Stromal cell of bone marrow (primary cell): Measurements from ENCODE around the gene STON2.
A peak's percentile ranks its signal among the peaks of the same experiment; 100 is the strongest.

Source experiments
- DNase-seq: peaks from one replicate; pipeline ENCODE4 v3.0.0-alpha.2; 2012; ENCODE audit warnings: low read depth

Gene STON2

DNA sequence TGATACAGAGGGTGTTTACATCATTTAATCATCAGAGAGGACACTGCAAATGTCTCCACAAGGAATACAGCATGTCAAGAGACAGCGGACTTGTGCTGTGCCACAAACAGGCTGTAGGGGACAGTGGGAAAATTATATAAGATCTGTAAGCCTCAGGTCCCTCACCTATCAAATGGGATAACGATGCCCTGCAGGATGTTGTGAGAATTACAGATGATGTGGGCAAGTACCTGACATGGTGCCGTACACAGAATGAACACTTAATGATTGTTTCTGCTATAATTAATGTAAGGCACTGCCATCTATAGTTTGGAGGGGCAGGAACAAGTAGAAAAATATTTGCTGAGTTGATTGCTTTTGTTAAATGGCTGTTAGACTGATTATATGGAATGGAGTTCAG lies 97.5 kb downstream of the STON2 start:
- no peak for DNase-seq

- DNase-seq = no peak
Measured at GRCh38 chr14:81301813-81302212, 98.3 kb downstream of the STON2 start.

DNA sequence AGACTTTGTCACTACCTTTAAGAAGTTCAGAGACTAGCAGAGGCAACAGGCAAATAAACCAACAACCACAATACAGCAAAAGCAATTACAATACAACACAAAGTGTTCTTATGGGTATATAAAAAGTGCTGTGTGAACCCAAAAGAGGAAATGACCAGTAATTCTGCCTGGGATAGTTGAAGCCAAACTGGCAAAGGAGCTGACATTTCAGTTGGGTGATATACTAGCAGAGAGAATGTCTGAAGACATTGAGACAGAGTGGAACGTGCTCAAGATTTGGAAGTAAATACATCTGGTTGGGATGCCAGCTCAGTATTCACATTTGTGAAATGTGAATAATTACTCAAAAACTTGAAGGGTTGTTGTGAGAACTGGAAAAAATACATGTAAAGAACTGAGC lies 98.8 kb downstream of the STON2 start:
- DNase-seq = no peak

- DNase-seq = no peak
Measured at GRCh38 chr14:81298911-81299310, 101.2 kb downstream of the STON2 start.

DNA sequence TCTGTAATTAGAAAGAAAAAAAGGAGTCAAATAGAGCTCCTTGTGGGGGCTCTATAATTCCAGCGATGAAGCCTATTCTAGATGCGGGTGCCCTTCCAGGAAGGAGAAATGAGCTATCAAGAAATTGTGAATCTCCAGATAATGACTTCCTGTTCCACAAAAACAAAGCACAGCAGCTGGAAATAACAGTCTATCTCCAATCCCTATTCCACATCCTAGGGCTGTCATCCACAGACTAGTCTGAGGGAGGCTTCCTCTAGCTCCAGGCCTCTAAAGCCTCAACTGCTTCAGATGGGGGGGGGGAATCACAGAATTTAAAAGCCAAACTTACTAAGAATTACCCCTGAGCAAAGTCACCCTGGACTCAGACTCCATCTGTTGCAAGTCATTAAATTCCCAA lies 102.0 kb downstream of the STON2 start:
- DNase-seq = no peak

GRCh38 chr14:81295958-81296923 lies 103.9 kb downstream of the STON2 start:
- DNase-seq = no peak

DNA sequence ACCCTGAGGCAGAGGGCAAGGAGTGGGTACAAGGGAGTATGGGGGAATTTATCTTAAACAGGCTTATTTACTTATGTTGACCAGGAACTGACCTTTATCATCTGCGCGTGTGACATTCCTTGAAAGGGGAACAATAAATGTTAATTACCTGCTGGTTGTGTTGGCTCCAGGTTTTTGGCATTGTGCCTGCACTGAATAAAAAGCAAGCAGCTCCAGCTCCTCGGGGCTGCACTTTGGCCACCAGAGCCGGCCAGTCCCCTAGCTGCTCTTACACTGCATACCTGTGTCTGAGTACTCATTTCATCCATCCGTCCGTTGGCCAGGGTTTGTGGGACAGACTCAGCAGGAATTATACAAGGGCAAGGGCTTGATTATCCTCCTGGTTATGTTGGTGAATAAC lies 110.6 kb downstream of the STON2 start:
- DNase-seq = no peak

DNA sequence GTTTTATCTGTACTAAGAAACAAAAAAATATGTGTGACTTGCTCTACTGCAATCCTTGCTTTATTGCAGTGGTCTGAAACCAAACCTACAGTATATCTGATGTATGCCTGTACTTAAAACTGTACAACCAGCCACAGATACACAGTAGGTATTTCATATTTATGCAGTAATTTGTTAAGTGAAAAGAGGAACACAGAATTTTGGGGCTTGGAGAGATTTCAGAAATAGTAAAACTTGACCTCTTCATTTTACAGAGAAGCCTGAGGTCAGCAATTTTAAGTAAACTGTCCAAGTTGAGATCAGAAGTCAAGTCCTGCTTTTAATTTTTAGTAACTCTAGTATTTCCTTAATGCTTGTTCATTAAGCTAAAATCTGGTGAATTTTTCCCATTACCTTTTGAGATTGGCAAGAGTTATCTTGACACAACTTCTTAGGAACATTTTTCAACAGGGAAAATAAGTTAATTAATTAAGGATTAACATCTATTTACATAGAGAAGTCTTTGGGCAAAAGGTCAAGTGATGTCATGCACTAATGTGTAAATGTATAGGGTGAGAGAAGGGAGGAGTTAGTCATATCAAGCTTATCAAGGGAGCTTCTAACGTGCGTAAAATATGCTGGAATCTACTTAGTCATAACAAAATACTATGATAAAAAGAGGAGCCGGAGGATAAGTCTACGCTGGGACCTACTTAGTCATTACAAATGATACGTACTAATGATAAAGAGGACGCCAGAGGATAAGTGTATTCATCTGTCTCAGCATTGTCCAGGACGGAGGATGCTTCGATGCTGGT lies 113.4 kb downstream of the STON2 start:
- no peak for DNase-seq

DNA sequence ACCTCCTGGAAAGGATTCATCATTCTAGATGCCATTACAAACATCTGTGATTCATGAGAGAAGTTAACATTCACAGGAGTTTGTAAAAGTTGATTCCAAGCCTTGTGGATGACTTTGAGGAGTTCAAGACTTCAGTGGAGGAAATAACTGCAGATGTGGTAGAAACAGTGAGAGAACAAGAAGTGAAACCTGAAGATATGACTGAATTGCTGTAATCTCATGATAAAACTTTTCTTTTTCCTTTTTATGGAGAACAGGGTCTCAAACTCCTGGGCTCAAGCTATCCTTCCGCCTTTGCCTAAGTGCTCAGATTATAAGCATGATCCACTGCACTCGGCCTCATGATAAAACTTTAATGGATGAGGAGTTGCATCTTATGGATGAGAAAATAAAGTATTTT lies 114.9 kb downstream of the STON2 start:
- no peak for DNase-seq

DNA sequence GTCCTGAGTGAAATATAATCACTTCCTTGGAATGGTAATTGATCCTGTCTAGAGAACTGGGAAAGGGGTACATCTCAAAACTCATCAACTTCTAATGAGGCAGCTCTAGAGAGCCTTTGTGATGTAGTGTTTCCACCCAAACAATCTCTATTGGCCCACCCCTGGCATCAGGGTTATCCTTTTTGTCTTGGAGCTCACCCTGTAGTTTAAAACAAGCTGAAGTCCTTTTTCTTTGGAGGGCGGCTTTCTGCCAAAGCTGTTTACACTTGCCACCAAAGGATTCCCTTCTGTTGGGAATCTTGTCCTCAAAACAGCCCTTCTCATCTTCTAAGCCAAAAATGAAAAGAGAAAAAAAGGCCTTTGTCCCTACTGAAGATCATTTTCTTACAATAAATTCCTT lies 118.8 kb downstream of the STON2 start:
- DNase-seq = no peak

DNA sequence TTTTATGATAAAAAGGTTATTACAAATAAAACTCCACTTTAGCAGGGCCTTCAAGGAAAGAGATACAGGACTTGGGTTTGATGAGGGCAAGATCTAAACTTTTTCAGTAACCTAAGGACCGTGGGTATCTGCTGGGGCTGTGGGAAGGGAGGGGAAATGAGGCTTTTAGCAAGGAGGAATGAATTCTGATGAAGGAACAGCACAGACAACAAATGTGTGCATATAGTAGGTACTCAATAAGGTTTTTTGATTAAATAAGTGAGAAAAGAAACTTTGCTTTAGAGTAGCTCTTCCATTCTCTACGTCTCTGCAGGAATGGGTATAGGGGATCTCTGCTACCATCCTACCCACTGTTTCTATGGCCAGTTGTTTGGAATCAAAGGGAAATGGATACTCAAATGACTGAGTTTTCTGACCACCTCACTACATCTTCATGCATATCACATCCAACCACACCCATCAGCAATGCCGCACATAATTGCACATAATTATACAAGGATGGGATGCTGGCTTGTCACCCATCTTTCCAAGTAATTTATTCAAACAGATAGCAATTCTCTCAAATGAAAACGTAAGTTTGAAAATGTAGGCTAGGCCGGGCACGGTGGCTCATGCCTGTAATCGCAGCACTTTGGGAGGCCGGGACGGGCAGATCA lies 119.9 kb downstream of the STON2 start:
- no peak for DNase-seq

- no peak for DNase-seq
Measured at GRCh38 chr14:81277096-81277495, 123.0 kb downstream of the STON2 start.

- DNase-seq = no peak
Measured at GRCh38 chr14:81276073-81277069, 123.8 kb downstream of the STON2 start.

GRCh38 chr14:81275305-81276072 lies 124.6 kb downstream of the STON2 start:
- DNase-seq = no peak

DNA sequence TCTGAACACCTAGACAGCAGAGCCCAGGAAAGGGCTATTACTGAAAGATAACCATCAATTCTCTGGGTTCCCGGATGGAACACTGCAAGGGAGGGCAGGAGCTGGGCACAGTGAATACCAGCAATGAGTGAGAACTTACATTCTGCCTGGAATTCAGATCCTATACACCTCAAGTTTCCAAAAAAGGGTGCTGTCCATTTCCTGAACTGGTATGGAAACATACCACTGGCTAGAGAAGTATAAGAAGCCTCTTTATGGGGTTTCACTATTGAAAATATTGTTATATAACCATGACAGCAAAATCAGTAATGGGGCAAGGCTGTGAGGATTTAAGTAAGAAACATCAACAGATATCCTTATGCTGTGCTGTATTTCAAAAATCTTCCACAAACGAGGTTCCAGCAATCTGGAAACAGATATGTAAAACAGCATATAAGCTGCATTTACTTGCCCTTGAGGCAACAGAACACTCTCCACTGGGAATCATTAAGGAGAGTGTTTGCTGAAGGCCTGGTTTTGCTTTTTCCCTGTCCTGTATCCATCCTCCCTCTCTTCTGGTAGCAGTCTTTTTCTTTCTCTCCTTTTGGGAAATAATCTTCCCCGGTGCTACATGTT lies 126.1 kb downstream of the STON2 start:
- DNase-seq = no peak

- DNase-seq = no peak
Measured at GRCh38 chr14:81273521-81273920, 126.6 kb downstream of the STON2 start.

- no peak for DNase-seq
Measured at GRCh38 chr14:81272317-81272716, 127.8 kb downstream of the STON2 start.

DNA sequence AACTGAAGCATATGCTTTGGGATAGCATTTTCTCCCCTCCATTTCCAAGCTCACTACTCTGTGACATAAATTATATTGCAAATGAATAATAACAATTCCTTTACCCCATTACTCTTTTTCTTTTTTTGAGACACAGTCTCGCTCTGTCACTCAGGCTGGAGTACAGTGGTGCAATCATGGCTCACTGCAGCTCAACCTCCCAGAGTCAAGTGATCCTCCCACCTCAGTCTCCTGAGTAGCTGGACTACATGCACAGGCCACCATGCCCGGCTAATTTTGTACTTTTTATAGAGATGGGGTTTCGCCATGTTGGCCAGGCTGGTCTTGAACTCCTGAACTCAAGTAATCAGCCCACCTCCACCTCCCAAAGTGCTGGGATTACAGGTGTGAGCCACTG lies 130.1 kb downstream of the STON2 start:
- DNase-seq = no peak

DNA sequence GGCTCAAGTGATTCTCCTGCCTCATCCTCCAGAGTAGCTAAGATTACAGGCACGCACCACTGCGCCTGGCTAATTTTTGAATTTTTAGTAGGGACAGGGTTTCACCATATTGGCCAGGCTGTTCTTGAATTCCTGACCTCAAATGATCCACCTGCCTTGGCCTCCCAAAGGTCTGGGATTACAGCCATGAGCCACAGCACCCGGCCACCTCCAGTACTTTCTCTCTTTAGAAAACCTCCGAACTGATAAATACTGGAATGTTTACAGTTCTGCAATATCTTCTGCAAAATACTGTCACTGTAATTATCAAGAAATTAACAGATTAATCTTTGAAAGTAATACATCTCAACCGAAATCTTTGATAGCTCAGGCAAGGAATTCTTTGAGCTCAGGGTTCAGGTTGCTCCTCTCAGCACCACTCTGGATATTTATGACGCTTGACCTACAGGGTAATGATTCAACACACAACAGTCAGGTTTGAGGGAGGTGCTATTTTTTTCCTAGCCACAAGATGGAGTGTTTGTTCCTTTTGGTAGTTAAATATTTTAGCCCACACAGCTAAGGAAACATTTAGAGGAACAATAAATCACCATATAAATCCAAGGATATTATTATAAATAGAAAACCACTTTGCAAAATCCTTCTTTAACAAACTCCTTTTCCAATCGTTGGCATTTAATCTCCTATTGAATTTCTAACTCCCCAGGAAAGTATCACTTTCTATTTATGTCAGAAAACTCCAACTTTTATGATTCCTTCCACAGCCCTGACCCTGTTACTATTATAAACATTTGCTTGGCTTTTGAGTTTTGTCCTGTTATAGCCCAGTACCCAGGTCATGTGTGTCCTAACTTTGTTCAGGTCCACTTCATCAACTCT lies 130.8 kb downstream of the STON2 start:
- DNase-seq = peak; percentile 69
